Lung (tissue), 12 donors: Measurements from ENCODE around the gene MYO18B. TPM values are rescaled to one million over a fixed set of nuclear protein-coding genes. Genes with fewer than 3 reads are reported as not detected.
A peak's percentile ranks its signal among the peaks of the same experiment; 100 is the strongest.

Experiments
- ATAC-seq: fragments of 200-7000 bp; cut with Tn5 transposase; one replicate; pipeline ENCODE4 v1.9.1; 2020; ENCODE audit warnings: moderate number of reproducible peaks; ENCODE audit not compliant: insufficient read depth, low FRiP score
- DNase-seq, 3 donors: peaks; one replicate each; pipeline ENCODE4 v3.0.0-alpha.2; 2013 to 2017
- H3K27ac ChIP-seq, 2 donors: one replicate each; pipeline ENCODE4 v1.5.1; 2013; ENCODE audit warnings: mild to moderate bottlenecking in 2 of 2, moderate library complexity in 2 of 2, control low read depth in 1 of 2, inconsistent platforms in 1 of 2, low read depth in 1 of 2, low read length in 1 of 2
- H3K27me3 ChIP-seq, 3 donors: one replicate each; pipeline ENCODE4 v1.5.1; 2013; ENCODE audit warnings: low read length in 2 of 3; ENCODE audit not compliant: control insufficient read depth in 3 of 3, insufficient read depth in 3 of 3
- H3K36me3 ChIP-seq, 4 donors: one replicate each; pipeline ENCODE4 v1.5.1; 2013; ENCODE audit warnings: low read length in 4 of 4, mild to moderate bottlenecking in 1 of 4, moderate library complexity in 1 of 4; ENCODE audit not compliant: control insufficient read depth in 4 of 4, insufficient read depth in 4 of 4
- H3K4me1 ChIP-seq, 5 donors: one replicate each; pipeline ENCODE4 v1.5.1; 2013; ENCODE audit warnings: low read length in 5 of 5, mild to moderate bottlenecking in 2 of 5, moderate library complexity in 1 of 5; ENCODE audit not compliant: control insufficient read depth in 5 of 5, insufficient read depth in 5 of 5
- H3K4me3 ChIP-seq: one replicate; pipeline ENCODE4 v1.5.1; 2013; ENCODE audit warnings: mild to moderate bottlenecking, control low read depth, moderate library complexity
- H3K9ac ChIP-seq, 2 donors: one replicate each; pipeline ENCODE4 v1.5.1; 2013; ENCODE audit warnings: low read length in 2 of 2, control low read depth in 1 of 2; ENCODE audit not compliant: insufficient read depth in 1 of 2
- H3K9me3 ChIP-seq, 4 donors: one replicate each; pipeline ENCODE4 v1.5.1; 2013; ENCODE audit warnings: low read length in 3 of 4, mild to moderate bottlenecking in 1 of 4, moderate library complexity in 1 of 4; ENCODE audit not compliant: control insufficient read depth in 4 of 4, insufficient read depth in 3 of 4
- WGBS, 2 donors: extraction: QIAGEN DNeasy Blood & Tissue Kit; methylation state at CpG; one replicate each; pipeline ENCODE4 v1.1.7; 2013; 5-methylcytosine and 5-hydroxymethylcytosine counted together
- polyA plus RNA-seq, 2 donors: library from polyadenylated mRNA; stranded (reverse); fragments of 200-250 nt; gene quantifications; one replicate each; pipeline ENCODE4 v1.2.1, GENCODE V29; 2013
- total RNA-seq, 2 donors: library from RNA; depleted of rRNA in 1 of 2; stranded (reverse); fragments of >200 nt in 1 of 2; gene quantifications; one replicate each; pipeline ENCODE4 v1.2.1, GENCODE V29; 2014 to 2021
- TF ChIP-seq, protein P1 (sequence below): IDR thresholded peaks from 2 replicates; pipeline ENCODE4 v1.5.1; 2012; ENCODE audit warnings: mild to moderate bottlenecking; ENCODE audit errors: control extremely low read depth, extremely low read depth
- donor health status: control.
- donor health status: control.
- donor health status: Bipolar disorder and iron deficiency.
- donor health status: healthy.
- donor health status: DM: yes; HTN: yes; CAD: no.

MYO18B gene
- total and polyA plus RNA-seq, 4 donors, result 0.02 to 0.71 (median 0.07) TPM

DNA sequence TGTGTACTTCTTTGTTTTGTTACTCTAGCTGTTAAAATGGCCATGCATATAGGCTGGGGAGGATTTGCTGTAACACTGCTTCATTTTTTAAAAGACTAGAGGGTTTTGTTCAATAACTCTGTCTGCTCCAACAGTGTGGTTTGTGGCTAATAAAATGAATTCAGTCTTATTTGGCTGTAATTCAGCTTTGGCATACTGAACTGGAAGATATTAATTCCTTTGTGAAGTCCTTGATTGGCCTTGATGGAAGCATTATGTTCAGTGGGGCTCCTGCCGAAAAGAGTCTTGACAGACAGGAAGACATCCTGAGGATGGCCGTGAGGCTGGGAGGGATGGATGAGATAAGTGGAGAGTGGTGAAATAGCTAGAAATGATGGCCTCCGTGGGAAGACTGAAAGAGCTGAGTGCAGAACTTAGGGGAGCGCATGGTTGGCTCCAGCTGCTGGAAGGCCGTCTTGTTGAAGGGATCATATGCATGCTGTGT lies 44.8 kb upstream of the MYO18B start:
- Histone ChIP-seq H3K4me3 (no peak overlapping the region), H3K27me3 (no peaks in the 10 kb centered on the region), H3K4me1 (peaks cover 0 to 44% (median 23%) of the 10 kb centered on the region in 5 donors), H3K9ac (no peak overlapping the region), H3K9me3 (no peaks in the 10 kb centered on the region), H3K27ac (no peak overlapping the region), H3K36me3 (peaks cover 0 to 7% (median 0%) of the 10 kb centered on the region in 4 donors)
- 77 to 88% methylated on average over 5 of the region's 5 CpGs for WGBS, 2 donors
- DNase-seq (peak in 1 of 3 donors; percentile 34), ATAC-seq (no peak)
- TF ChIP-seq, protein P1, sequence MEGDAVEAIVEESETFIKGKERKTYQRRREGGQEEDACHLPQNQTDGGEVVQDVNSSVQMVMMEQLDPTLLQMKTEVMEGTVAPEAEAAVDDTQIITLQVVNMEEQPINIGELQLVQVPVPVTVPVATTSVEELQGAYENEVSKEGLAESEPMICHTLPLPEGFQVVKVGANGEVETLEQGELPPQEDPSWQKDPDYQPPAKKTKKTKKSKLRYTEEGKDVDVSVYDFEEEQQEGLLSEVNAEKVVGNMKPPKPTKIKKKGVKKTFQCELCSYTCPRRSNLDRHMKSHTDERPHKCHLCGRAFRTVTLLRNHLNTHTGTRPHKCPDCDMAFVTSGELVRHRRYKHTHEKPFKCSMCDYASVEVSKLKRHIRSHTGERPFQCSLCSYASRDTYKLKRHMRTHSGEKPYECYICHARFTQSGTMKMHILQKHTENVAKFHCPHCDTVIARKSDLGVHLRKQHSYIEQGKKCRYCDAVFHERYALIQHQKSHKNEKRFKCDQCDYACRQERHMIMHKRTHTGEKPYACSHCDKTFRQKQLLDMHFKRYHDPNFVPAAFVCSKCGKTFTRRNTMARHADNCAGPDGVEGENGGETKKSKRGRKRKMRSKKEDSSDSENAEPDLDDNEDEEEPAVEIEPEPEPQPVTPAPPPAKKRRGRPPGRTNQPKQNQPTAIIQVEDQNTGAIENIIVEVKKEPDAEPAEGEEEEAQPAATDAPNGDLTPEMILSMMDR, result no peak

DNA sequence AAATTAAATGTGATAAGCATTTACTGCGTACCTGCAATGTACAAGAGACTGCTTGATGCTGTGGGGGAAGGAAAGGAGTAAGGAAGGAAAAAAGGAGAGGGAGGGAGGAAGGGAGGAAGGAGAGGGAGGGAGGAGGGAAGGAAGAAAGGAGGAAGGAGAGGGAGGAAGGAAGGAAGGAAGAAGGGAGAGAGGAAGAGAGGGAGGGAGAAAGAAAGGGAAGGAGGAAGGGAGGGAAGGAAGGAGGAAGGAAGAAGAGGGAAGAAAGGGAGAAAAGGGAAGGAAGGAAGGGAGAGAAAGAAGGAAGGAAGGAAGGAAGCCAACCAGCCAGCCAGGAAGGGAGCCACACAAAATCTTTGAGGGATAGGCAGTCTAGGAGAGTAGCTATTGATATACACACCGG lies 44.0 kb upstream of the MYO18B start:
- Histone ChIP-seq H3K27me3 (no peaks in the 10 kb centered on the region), H3K9ac (no peak overlapping the region), H3K27ac (no peak overlapping the region), H3K4me3 (no peak overlapping the region), H3K4me1 (peaks cover 0 to 36% (median 15%) of the 10 kb centered on the region in 5 donors), H3K9me3 (no peaks in the 10 kb centered on the region), H3K36me3 (peaks cover 0 to 13% (median 0%) of the 10 kb centered on the region in 4 donors)
- ATAC-seq (no peak), DNase-seq (no peak)
- TF ChIP-seq, protein P1, result no peak
- 83 to 93% methylated on average over 2 of the region's 2 CpGs for WGBS, 2 donors

DNA sequence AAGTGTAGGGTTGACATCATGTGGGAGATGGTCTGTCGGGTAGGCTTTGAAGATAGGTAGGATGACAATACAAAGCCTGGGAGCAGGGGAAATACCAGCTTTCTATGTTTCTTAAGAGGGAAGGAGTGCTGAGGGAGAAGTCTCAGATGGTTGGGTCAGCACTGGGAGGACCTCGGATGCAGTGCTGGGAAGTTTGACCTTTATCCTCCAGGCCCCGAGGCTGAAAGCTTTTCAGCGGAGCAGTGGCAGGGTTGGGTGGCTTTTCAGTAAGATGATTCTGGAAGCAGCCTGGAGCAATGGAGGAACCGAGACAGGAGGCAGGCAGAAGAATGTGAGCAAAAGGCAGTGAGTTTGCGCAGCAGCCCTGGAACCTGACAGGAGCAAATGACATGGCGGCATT lies 43.5 kb upstream of the MYO18B start:
- ATAC-seq, result no peak
- WGBS, 2 donors, result 87 to 94% methylated on average over 7 of the region's 7 CpGs
- no peaks in the 10 kb centered on the region for H3K27me3 ChIP-seq
- no peaks in the 10 kb centered on the region for H3K9me3 ChIP-seq
- no peak overlapping the region for H3K4me3 ChIP-seq
- H3K27ac ChIP-seq, result no peak overlapping the region
- TF ChIP-seq, protein P1, result no peak
- H3K36me3 ChIP-seq, result peaks cover 0 to 17% (median 0%) of the 10 kb centered on the region in 4 donors
- peaks cover 0 to 31% (median 11%) of the 10 kb centered on the region in 5 donors for H3K4me1 ChIP-seq
- DNase-seq, result no peak
- no peak overlapping the region for H3K9ac ChIP-seq

DNA sequence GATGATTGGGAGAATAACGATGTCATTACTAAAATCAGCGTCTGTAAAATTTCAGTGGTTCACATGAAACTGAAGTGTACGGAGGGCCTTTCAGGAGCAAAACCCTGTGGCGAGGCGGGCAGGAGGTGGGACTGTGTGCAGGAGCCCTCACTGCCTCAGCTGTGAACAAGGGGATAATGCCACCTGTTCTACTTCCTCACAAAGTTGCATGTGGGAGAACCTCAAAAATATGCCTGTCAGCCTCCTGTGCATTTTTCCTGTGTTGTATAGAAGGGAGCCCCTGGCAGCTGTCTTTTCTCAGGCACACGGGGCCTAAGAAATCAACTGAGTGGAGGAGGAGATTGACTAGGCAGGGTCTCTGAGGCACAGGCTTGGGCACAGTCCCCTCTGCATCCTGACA lies 43.0 kb upstream of the MYO18B start:
- DNase-seq (no peak), ATAC-seq (no peak)
- 83 to 90% methylated on average over 6 of the region's 6 CpGs for WGBS, 2 donors
- H3K27me3 ChIP-seq, result no peaks in the 10 kb centered on the region
- H3K4me3 ChIP-seq, result no peak overlapping the region
- H3K9ac ChIP-seq, result no peak overlapping the region
- H3K9me3 ChIP-seq, result no peaks in the 10 kb centered on the region
- peaks cover 0 to 17% (median 0%) of the 10 kb centered on the region in 4 donors for H3K36me3 ChIP-seq
- TF ChIP-seq, protein P1, result no peak
- H3K27ac ChIP-seq, result no peak overlapping the region
- peaks cover 0 to 30% (median 10%) of the 10 kb centered on the region in 5 donors for H3K4me1 ChIP-seq
